NB4 (cell line): ENCODE results near the gene ATRN.

Experiments used
- CTCF ChIP-seq: IDR thresholded peaks from one replicate; pipeline ENCODE4 v1.5.1; 2012; ENCODE audit warnings: low read depth, low read length
- POLR2A ChIP-seq: IDR thresholded peaks from 2 replicates; pipeline ENCODE4 v1.6.1; 2011; ENCODE audit warnings: mild to moderate bottlenecking; ENCODE audit not compliant: insufficient read length; ENCODE audit errors: extremely low read depth

DNA sequence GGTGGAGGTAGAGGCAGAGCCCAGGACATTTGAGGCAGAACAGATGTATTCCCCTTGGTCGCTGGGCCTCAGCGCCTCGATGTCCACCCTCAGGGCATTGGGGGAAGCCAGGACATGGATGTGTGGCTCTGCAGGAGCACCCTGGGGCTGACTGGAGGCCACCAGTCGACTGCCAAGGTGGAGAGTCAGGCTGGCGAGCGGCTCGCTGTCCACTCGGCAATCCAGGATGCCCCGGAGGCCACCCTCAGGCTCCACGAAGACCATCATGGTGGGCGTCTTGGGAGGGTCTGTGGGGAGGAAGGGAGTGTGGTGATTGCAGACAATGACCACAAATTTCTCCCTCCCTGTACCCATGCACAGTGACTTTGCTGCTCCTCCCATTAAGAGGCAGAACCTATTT, 219.2 kb downstream of the ATRN start:
- TF ChIP-seq CTCF = no peak
- TF ChIP-seq POLR2A = no peak
